Measurements from ENCODE around the gene AKR7A3. TPM values are rescaled to one million over a fixed set of nuclear protein-coding genes. Genes with fewer than 3 reads are reported as not detected.

The AKR7A3 gene
- total and polyA plus RNA-seq, 9 of the 15 experiments (the other 6 are each of a cell fraction or from before 2014, with no cell fraction given) = 0.04 to 1.5 (median 0.44) TPM; not detected in 1

DNA sequence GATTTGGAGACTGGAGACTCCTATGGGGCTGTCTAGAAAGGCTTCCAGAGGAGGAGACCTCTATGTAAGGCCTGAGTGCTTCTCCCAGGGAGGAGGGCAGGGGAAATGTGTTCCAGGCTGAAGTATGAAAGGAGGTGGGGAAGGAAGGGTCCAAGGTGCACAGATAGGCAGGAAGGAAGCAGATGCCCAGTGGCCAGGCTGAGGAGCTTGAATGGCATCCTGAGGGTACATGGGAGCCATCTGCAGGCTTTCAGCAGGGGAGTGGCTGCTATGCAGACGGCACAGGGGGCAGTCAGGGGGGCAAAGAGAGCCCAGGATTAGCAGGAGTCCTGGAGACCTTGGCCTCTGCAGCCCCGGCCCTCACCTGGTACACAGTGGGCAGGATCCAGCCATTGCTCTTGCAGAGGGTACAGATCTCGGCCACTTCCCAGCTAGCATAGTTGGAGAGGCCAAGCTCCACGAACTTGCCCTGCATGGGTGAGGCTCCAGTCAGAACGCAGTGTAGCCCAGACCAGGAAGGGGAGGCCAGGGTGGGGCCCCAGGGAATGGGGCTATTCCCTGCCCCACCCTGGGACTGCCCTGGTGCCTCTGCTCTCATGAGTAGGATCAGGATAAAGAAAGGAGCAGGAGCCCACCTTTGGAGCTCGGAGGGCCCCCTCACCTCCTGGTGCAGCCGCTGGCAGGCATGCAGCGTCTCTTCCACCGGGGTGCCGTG is 19.4 kb upstream of the AKR7A3 start:
- H3K36me3 ChIP-seq (ENCODE audit: control insufficient read depth, insufficient read depth, low read length) = peaks cover 60% of the 10 kb centered on the region
- DNase-seq (ENCODE audit: extremely low read depth in 1 of 4, low spot score in 3 of 4) = no peak
- no peak overlapping the region for H3K27ac ChIP-seq (ENCODE audit: extremely low read depth, low read depth, low read length)
- no peak for FAIRE-seq
- H3K4me2 ChIP-seq (ENCODE audit: insufficient read depth, low read length) = no peak overlapping the region
- ChIA-PET CTCF (ENCODE audit: low intra/inter-chr PET ratio) (no interaction called here), POLR2A (no interaction called here)
- H3K27me3 ChIP-seq (ENCODE audit: control insufficient read depth in 2 of 2, insufficient read depth in 2 of 2, low read length in 2 of 2) = no peaks in the 10 kb centered on the region
- no peaks in the 10 kb centered on the region for H4K20me1 ChIP-seq (replicated peaks; ENCODE audit: control insufficient read depth, insufficient read depth, low read length)
- in situ Hi-C loops (cut with MboI) = no loop called here
- H3K9ac ChIP-seq (ENCODE audit: insufficient read depth in 1 of 2, low read depth in 2 of 2, low read length in 2 of 2) = peak overlapping the region in 1 of 2 experiments; percentile 21; a peak in 1 of 4 replicates
- BruUV-seq (replicated peaks) = no TSS peak
- H3K4me3 ChIP-seq = no peak overlapping the region
- no peak overlapping the region for H2AFZ ChIP-seq (ENCODE audit: low read depth, low read length)
- TF ChIP-seq TAF1 (IDR thresholded peaks at IDR 0.05; ENCODE audit: control insufficient read depth, extremely low read depth, insufficient read depth, low read length, severe bottlenecking) (no peak), SP1 (CRISPR knock-in tag; IDR thresholded peaks at IDR 0.05) (no peak), TSC22D4 (tag; IDR thresholded peaks at IDR 0.05) (no peak), RBFOX2 (IDR thresholded peaks at IDR 0.05; ENCODE audit: low read depth, low read length) (0 out of 2 replicates have a peak, but pooled peaks have one; percentile 21), MAFK (IDR thresholded peaks at IDR 0.05; ENCODE audit: low read length) (no peak), KLF6 (CRISPR knock-in tag; IDR thresholded peaks at IDR 0.05; ENCODE audit: borderline replicate concordance) (no peak)
- no peaks in the 10 kb centered on the region for H3K9me1 ChIP-seq (ENCODE audit: control insufficient read depth, insufficient read depth, low read length)
- no peaks in the 10 kb centered on the region for H3K9me3 ChIP-seq (replicated peaks; ENCODE audit: control insufficient read depth, insufficient read depth, low read depth, low read length)
- H3K79me2 ChIP-seq (ENCODE audit: control insufficient read depth, insufficient read depth, low read length) = peaks cover 23% of the 10 kb centered on the region
- H3K4me1 ChIP-seq (replicated peaks in 1 of 2; ENCODE audit: control insufficient read depth in 2 of 2, insufficient read depth in 2 of 2, low read length in 2 of 2) = peaks cover 9 to 29% of the 10 kb centered on the region in 2 experiments; a peak in 4 of 5 replicates
- intact Hi-C loops (cut with micrococcal nuclease) = no loop called here
- ATAC-seq = no peak
- 89% methylated on average over 10 of the region's 10 CpGs for WGBS (ENCODE audit: insufficient coverage, low coverage, missing lambda C conversion rate)

Data from K562 (cell line).